Activated CD4-positive, CD25-positive, alpha-beta regulatory T cell treated with anti-CD3 and anti-CD28 coated beads, Interleukin-2, amount 50 U/mL, for 24 hours (primary cell): ENCODE measurements around the gene DGKE.

Experiments used
- ATAC-seq, 2 donors: fragments of 150-1000 bp; cut with Tn5 transposase; one replicate each; pipeline ENCODE4 v1.10.0; 2021; ENCODE audit warnings: mild to moderate bottlenecking in 1 of 2, moderate library complexity in 1 of 2

The DGKE gene

GRCh38 chr17:56891751-56892150 is 57.8 kb downstream of the DGKE start:
- peak in 1 of 2 donors; percentile 56 for ATAC-seq

DNA sequence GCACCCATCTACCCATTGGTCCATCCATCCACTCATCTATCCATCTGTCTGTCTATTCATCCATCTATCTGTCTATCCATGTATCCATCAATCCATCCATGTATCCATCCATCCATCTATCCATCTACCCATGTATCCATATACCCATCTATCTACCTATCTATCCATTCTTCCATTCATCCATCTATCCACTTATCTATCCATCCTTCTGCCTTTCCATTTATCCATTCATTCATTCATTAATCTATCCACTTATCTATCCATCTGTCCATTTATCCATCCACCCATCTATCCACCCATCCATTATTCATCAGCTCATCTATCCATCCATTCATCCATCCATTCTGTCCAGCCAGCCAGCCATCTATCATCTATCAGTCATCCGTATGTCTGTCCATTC is 58.4 kb downstream of the DGKE start:
- no peak for ATAC-seq

- ATAC-seq, result no peak
These were observed 59.6 kb downstream of the DGKE start for GRCh38 chr17:56893503-56893902.

- ATAC-seq, result no peak
These were observed 61.0 kb downstream of the DGKE start for GRCh38 chr17:56894859-56895455.

GRCh38 chr17:56896217-56896967 is 62.4 kb downstream of the DGKE start:
- ATAC-seq, result no peak

- no peak for ATAC-seq
These were observed 63.0 kb downstream of the DGKE start for GRCh38 chr17:56896968-56897359.

DNA sequence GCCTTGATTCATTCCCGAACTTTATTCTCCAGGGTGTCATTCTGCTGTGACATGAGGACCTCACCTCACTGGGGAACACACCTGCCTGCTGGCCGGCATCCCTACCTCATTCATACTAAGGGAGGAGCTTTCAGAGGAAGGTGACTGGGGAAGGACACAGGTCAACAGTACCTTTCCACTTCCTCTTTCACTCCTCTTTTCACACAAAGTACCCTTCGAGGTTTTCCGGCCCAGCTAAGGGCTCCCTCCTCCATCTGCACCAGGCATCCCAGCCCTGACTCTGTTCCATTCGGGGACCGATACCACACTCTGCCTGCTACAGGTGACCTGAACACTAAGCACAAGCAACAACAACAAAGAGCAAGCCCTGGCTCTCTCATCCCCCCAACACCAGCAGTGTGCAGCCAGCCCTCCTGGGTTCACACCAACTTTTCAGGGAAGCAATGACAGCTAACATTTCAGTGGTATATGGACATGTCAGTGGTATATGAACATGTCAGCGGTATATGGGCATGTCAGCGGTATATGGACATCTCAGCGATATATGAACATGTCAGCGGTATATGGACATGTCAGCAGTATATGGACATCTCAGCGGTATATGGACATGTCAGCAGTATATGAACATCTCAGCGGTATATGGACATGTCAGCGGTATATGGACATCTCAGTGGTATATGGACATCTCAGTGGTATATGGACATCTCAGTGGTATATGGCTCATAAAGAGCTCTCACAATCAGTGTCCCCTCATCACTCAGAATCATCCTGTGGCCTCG is 63.9 kb downstream of the DGKE start:
- no peak for ATAC-seq

DNA sequence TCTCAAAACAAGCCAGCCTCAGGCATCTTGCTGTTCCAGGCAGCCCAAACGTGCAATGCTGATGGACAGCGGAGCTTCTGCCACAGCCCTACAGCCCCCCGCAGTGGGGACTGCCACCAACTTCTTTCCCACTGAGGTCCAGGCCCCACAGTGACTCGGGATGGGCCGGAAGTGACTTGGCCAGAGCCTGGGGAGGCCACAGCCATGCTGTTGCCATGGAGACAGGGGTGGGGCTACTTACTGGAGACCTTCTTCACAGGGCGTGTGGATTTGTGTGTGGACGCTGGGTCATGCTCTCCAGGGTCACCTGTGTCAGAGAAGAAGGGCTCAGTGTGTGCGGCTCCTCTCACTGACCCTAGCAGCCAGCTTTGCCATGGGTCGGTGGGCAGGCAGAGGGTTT is 64.9 kb downstream of the DGKE start:
- ATAC-seq, result no peak

- ATAC-seq, result no peak
These were observed 65.5 kb downstream of the DGKE start for GRCh38 chr17:56899403-56899802.

DNA sequence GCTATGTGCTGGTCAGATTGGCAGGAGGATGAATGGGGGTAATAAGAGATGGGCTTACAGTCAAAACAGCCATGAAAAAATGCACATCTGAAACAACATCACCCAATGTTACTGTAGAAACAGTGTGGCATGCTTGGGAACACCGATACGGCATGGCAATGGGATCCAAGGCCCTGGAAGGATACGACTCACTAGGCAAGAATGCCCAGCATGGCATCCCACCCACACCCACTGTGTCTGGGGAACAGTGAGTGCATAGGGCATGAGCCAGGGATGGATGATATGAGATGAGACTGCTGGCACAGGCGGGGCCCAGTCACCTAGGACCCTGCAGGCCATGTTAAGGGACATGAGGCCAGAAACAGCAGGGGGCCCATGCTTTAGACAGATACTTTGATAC is 68.4 kb downstream of the DGKE start:
- no peak for ATAC-seq

DNA sequence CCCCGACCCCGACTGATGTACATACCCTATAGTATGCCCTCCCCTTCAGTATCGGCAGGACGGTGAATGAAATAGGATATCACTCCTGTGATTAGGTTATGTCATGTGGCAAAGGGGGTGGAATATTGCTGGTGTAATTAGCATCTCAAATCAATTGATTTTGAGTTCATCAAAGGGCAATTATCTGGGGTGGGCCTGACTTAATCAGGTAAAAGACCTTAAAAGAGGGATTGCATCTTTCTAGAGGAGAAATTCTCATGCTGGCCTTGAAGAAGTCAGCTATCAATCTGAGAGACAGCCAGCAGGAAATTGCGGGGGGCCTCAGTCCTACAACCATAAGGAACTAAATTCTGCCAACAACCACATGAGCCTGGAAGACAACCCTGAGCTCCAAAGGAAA is 69.6 kb downstream of the DGKE start:
- no peak for ATAC-seq

GRCh38 chr17:56908001-56908542 is 74.1 kb downstream of the DGKE start:
- ATAC-seq, result peak; percentile 60 to 77

- ATAC-seq, result no peak
These were observed 76.0 kb downstream of the DGKE start for GRCh38 chr17:56909742-56910508.

DNA sequence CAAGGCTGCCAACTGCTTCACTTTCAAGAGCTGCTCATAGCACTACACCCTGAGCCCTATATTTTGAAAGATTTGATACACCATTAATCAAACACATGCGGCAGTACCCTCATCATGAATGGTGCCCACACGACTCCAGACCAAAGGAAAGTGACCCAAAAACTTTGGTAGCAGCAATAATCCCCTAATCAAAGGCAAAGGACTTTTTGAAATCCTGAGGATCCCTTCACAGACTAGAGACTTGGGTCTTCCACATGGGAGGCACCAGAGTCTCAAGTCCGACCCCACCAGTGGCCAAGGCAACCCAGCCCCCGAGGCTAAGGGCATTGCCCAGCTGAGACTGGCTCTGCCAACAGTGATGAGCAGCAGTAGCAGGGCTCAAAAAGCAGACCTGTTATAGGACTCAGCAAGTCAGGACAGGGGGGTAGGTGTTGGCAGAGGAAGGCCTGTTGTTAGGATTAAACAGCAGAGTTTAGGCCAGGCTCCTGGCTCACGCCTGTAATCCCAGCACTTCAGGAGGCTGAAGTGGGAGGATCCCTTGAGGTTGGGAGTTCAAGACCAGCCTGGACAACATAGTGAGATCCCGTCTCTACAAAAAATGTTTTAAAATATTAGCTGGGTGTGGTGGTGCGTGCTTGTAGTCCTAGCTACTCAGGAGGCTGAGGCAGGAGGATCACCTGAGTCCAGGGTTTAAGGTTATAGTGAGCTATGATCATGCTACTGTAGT is 76.7 kb downstream of the DGKE start:
- no peak for ATAC-seq

DNA sequence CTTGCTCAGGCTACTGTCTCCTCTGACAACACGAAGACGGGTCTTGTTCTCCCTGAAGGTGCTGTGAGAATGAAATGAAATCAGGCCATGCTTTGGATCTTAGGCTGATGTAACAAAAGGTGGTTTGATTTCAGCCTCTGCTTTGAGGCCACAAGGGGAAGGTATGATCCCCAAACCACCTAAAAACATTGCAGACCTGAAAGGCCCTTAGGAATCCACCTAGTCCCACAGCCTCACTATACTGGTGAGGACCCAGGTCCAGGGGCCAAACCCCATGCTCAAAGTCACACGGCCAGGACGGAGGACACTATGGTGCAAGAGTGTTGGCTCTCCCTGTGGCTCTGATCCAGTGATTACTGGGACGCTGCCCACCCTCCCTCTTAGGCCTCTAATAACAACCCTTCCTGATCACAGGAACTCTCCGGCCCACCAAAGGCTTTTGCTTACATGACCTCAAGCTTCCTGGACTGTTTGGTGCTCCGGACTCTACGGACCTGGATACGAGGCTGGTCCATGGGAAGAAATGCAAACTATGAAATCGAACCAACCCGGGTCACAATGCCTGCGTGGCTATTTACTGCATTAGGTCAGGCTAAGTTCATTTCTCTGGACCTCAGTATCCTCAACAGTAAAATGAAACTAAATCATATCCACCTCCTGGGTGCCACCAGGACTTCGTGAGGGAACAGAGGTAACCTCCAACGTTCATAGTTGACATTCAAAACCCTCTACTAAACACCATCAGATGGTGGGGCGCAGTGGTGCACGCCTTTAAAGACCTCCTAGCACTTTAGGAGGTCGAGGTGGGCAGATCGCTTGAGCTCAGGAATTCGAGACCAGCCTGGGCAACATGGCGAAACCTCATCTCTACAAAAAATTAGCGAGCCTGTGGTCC is 78.4 kb downstream of the DGKE start:
- no peak for ATAC-seq

GRCh38 chr17:56913000-56913311 is 79.0 kb downstream of the DGKE start:
- ATAC-seq, result no peak

GRCh38 chr17:56913353-56913866 is 79.5 kb downstream of the DGKE start:
- peak; percentile 40 to 47 for ATAC-seq

DNA sequence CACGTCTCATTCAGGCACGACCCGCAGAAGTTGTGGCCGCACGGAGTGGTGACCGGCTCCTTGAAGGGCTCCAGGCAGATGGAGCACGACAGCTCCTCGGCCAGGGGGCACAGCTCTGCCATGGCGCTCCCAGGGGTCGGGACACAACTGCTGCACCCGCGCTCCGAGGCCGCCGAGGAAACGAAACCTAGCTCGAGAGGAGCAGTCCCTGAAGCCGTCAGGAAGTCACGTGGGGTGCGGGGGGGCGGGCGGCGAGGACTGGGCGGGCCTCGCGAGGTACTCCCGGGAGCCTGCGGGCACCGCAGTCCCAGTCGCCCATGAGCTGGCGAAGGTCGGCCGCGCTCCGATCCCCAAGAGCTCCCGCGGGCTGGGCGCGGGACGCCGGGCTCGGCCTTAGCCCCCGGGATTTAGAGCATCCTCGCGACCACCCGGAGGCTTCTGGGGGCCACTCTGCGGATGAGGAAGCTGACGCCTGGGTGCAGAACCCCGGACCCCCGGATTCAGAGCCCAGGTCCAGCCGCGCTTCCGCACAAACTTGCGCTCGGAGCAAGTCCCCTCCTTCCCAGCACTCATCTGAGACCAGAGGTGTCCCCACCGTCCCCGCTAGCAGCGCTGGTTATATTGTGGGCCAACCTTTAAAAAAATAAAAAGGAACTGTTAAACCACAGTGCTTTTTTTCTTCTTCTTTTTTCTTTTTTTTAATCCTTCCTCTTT is 80.1 kb downstream of the DGKE start, which contains the start of gene TRIM25:
TSS of gene TRIM25 (minus strand) at position 183 of the 714 bp plus-strand sequence. CDS start at position 122, 61 bp downstream.
- peak; percentile 77 to 80 for ATAC-seq

DNA sequence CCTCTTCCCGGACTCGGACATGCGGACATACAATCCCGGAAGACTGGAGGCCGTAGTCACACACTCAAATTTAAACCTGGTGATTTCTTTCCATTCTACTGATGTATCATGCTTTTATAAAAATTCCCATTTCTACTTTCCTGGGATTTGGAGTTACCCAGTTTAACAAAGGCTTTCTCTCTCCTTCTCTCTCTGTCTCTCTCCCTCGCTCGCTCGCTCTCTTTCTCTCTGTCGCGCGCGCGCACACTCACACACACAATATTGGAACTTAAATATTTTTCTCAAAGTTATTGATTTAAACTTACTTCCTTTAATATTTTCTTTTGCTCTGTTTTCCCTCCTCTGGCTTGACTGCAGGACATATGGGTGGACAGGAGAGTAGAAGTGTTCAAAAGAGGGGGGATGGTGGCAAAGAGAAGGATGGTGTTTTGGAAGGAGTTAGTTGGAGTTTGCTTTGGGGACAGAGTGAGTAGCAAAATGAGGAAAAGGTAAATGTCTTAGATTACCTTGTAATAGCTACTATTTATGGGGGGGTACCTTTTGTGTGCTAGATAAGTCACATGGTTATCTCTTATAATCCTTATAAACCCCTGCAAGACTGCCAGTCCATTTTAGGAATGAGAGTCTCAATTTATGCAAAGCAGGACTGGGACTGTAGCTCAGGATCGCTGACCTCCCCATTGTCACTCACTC is 80.8 kb downstream of the DGKE start:
- ATAC-seq, result no peak
